Right atrium auricular region (tissue), 2 donors: ENCODE results near the gene KCNJ2. TPM values are rescaled to one million over a fixed set of nuclear protein-coding genes. Genes with fewer than 3 reads are reported as not detected.

Source experiments
- DNase-seq: peaks from one replicate; pipeline ENCODE4 v3.0.0-alpha.2; 2019; ENCODE audit warnings: low spot score
- H3K27ac ChIP-seq, 2 donors: fragments of 200-600 bp; sonication (generic); 1 replicate in 1 of 2; 2 replicates in 1 of 2; pipeline ENCODE4 v1.5.1; 2016 to 2019
- H3K27me3 ChIP-seq, 2 donors: fragments of 200-600 bp; sonication (generic); one replicate each; pipeline versions ENCODE4 v1.5.1 to v1.6.0; 2017 to 2019
- H3K36me3 ChIP-seq: fragments of 200-600 bp; sonication (generic); one replicate; pipeline ENCODE4 v1.5.1; 2016
- H3K4me1 ChIP-seq, 2 donors: fragments of 200-600 bp; sonication (generic); one replicate each; pipeline versions ENCODE4 v1.5.1 to v1.6.0; 2017 to 2019
- H3K4me3 ChIP-seq, 2 donors: fragments of 200-600 bp; sonication (generic); 1 replicate in 1 of 2; 2 replicates in 1 of 2; pipeline ENCODE4 v1.5.1; 2017 to 2019; ENCODE audit warnings: mild to moderate bottlenecking in 1 of 2, moderate library complexity in 1 of 2
- H3K9me3 ChIP-seq, 2 donors: fragments of 200-600 bp; sonication (generic); one replicate each; pipeline ENCODE4 v1.5.1; 2019
- CTCF ChIP-seq, 2 donors: fragments of 200-600 bp; sonication (generic); IDR thresholded peaks; one replicate each; pipeline ENCODE4 v1.5.1; 2019; ENCODE audit warnings: antibody characterized with exemption in 2 of 2
- total RNA-seq, 2 donors: library from RNA; depleted of rRNA; stranded (reverse); fragments of >200 nt; gene quantifications; one replicate each; pipeline ENCODE4 v1.1.0, GENCODE V29; 2016

KCNJ2 gene
- total RNA-seq, 2 donors from 2014 or later: 7.2 to 10.7 TPM

- Histone ChIP-seq H3K9me3 (no peaks in the 10 kb centered on the region), H3K4me3 (no peak overlapping the region), H3K4me1 (no peaks in the 10 kb centered on the region), H3K27ac (no peak overlapping the region), H3K27me3 (no peaks in the 10 kb centered on the region), H3K36me3 (no peaks in the 10 kb centered on the region)
- no peak for TF ChIP-seq CTCF (IDR thresholded peaks at IDR 0.05)
- no peak for DNase-seq
These were observed 18.1 kb downstream of the KCNJ2 start for GRCh38 chr17:70187383-70187782.

GRCh38 chr17:70190959-70191805, 21.9 kb downstream of the KCNJ2 start:
- H3K27ac ChIP-seq: no peak overlapping the region
- no peak for DNase-seq
- no peak for TF ChIP-seq CTCF (IDR thresholded peaks at IDR 0.05)
- H3K9me3 ChIP-seq: no peaks in the 10 kb centered on the region
- no peaks in the 10 kb centered on the region for H3K4me1 ChIP-seq
- no peak overlapping the region for H3K4me3 ChIP-seq
- no peaks in the 10 kb centered on the region for H3K27me3 ChIP-seq
- no peaks in the 10 kb centered on the region for H3K36me3 ChIP-seq

GRCh38 chr17:70195091-70195490, 25.8 kb downstream of the KCNJ2 start:
- Histone ChIP-seq H3K27ac (no peak overlapping the region), H3K27me3 (no peaks in the 10 kb centered on the region), H3K4me1 (no peaks in the 10 kb centered on the region), H3K9me3 (no peaks in the 10 kb centered on the region), H3K36me3 (no peaks in the 10 kb centered on the region), H3K4me3 (no peak overlapping the region)
- no peak for TF ChIP-seq CTCF (IDR thresholded peaks at IDR 0.05)
- DNase-seq: no peak

- H3K36me3 ChIP-seq: no peaks in the 10 kb centered on the region
- no peak for DNase-seq
These were observed 32.6 kb downstream of the KCNJ2 start for GRCh38 chr17:70201872-70202419.

GRCh38 chr17:70202840-70203239, 33.5 kb downstream of the KCNJ2 start:
- Histone ChIP-seq H3K36me3 (no peaks in the 10 kb centered on the region), H3K4me3 (no peak overlapping the region), H3K9me3 (no peaks in the 10 kb centered on the region), H3K27ac (no peak overlapping the region), H3K27me3 (no peaks in the 10 kb centered on the region), H3K4me1 (no peaks in the 10 kb centered on the region)
- DNase-seq: no peak
- TF ChIP-seq CTCF (IDR thresholded peaks at IDR 0.05): no peak

More at GRCh38 chr17:70201872-70202419, 32.6 kb downstream of the KCNJ2 start:
- Histone ChIP-seq H3K9me3 (no peaks in the 10 kb centered on the region), H3K27ac (no peak overlapping the region), H3K4me3 (no peak overlapping the region), H3K4me1 (no peaks in the 10 kb centered on the region), H3K27me3 (no peaks in the 10 kb centered on the region)
- TF ChIP-seq CTCF (IDR thresholded peaks at IDR 0.05): no peak
